ENCODE results near the gene CBFA2T2.
"Not testable (repeated sequence)": the region's sequence is repeated elsewhere in the genome, so short reads cannot be mapped to it uniquely, and the experiment has no call there.

CBFA2T2 gene

GRCh38 chr20:33508015-33508414 lies 18.1 kb downstream of the CBFA2T2 start:
- not testable (repeated sequence) for DNase-seq

- not testable (repeated sequence) for DNase-seq
Observed at GRCh38 chr20:33509057-33509456, 19.2 kb downstream of the CBFA2T2 start.

GRCh38 chr20:33511876-33512275 lies 22.0 kb downstream of the CBFA2T2 start:
- DNase-seq, result not testable (repeated sequence)

- DNase-seq, result no peak
Observed at GRCh38 chr20:33515569-33516216, 25.8 kb downstream of the CBFA2T2 start.

GRCh38 chr20:33516882-33517281 lies 27.0 kb downstream of the CBFA2T2 start:
- DNase-seq, result no peak

GRCh38 chr20:33518071-33518470 lies 28.2 kb downstream of the CBFA2T2 start:
- DNase-seq, result no peak

GRCh38 chr20:33521461-33521860 lies 31.6 kb downstream of the CBFA2T2 start:
- no peak for DNase-seq

- DNase-seq, result no peak
Observed at GRCh38 chr20:33522256-33522820, 32.4 kb downstream of the CBFA2T2 start.

- DNase-seq, result no peak
Observed at GRCh38 chr20:33524261-33524660, 34.4 kb downstream of the CBFA2T2 start.

GRCh38 chr20:33526769-33527168 lies 36.9 kb downstream of the CBFA2T2 start:
- no peak for DNase-seq

GRCh38 chr20:33531047-33531877 lies 41.4 kb downstream of the CBFA2T2 start:
- peak; percentile 29 for DNase-seq

GRCh38 chr20:33531885-33532284 lies 42.0 kb downstream of the CBFA2T2 start:
- no peak for DNase-seq

- DNase-seq, result no peak
Observed at GRCh38 chr20:33532753-33533459, 43.0 kb downstream of the CBFA2T2 start.

- DNase-seq, result not testable (repeated sequence)
Observed at GRCh38 chr20:33535717-33536116, 45.8 kb downstream of the CBFA2T2 start.

GRCh38 chr20:33537608-33538007 lies 47.7 kb downstream of the CBFA2T2 start:
- no peak for DNase-seq

GRCh38 chr20:33539129-33539528 lies 49.2 kb downstream of the CBFA2T2 start:
- no peak for DNase-seq

- DNase-seq, result no peak
Observed at GRCh38 chr20:33540427-33540826, 50.5 kb downstream of the CBFA2T2 start.

- no peak for DNase-seq
Observed at GRCh38 chr20:33541074-33541473, 51.2 kb downstream of the CBFA2T2 start.

- no peak for DNase-seq
Observed at GRCh38 chr20:33541797-33542196, 51.9 kb downstream of the CBFA2T2 start.

- no peak for DNase-seq
Observed at GRCh38 chr20:33545763-33546162, 55.9 kb downstream of the CBFA2T2 start.

- no peak for DNase-seq
Observed at GRCh38 chr20:33549229-33549999, 59.5 kb downstream of the CBFA2T2 start.

- DNase-seq, result no peak
Observed at GRCh38 chr20:33551778-33552177, 61.9 kb downstream of the CBFA2T2 start.
